Tibial nerve (tissue), 4 donors: ENCODE measurements around the gene CYTH3.

ENCODE experiments used
- EP300 ChIP-seq, 2 donors: sonication (generic); formaldehyde crosslinking; IDR thresholded peaks; one replicate each; pipeline ENCODE4 v1.6.1; 2017; ENCODE audit warnings: antibody characterized with exemption in 2 of 2, mild to moderate bottlenecking in 1 of 2
- POLR2A ChIP-seq, 2 donors: fragments of 450-650 bp; IDR thresholded peaks; one replicate each; pipeline ENCODE4 v1.6.1; 2017; ENCODE audit warnings: antibody characterized with exemption in 2 of 2, mild to moderate bottlenecking in 2 of 2, moderate library complexity in 2 of 2
- TF ChIP-seq, protein P1 (sequence below), 5 experiments: fragments of 200-600 bp in 3 of 5; fragments of 450-650 bp in 2 of 5; sonication (generic) in 3 of 5; IDR thresholded peaks; one replicate each; pipeline ENCODE4 v1.5.1; 2016 to 2019; ENCODE audit warnings: antibody characterized with exemption in 5 of 5, mild to moderate bottlenecking in 3 of 5, moderate library complexity in 2 of 5

DNA sequence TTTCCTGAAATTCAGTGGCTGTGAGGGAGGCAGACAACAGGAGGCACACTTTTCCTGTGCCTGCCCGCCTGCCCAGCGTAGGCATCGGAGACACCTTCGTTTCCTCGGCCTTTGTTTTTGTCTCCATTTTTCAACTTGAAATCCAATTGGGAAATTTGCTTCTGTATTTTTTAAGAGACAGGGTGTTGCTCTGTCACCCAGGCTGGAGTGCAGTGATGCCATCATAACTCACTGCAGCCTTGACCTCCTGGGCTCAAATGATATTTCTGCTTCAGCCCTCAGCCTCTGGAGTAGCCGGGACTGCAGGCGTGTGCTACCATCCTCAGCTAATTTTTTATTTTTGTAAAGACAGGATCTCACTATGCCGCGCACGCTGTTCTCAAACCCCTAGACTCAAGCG, 116.8 kb downstream of the CYTH3 start:
- TF ChIP-seq, protein P1, sequence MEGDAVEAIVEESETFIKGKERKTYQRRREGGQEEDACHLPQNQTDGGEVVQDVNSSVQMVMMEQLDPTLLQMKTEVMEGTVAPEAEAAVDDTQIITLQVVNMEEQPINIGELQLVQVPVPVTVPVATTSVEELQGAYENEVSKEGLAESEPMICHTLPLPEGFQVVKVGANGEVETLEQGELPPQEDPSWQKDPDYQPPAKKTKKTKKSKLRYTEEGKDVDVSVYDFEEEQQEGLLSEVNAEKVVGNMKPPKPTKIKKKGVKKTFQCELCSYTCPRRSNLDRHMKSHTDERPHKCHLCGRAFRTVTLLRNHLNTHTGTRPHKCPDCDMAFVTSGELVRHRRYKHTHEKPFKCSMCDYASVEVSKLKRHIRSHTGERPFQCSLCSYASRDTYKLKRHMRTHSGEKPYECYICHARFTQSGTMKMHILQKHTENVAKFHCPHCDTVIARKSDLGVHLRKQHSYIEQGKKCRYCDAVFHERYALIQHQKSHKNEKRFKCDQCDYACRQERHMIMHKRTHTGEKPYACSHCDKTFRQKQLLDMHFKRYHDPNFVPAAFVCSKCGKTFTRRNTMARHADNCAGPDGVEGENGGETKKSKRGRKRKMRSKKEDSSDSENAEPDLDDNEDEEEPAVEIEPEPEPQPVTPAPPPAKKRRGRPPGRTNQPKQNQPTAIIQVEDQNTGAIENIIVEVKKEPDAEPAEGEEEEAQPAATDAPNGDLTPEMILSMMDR (IDR thresholded peaks at IDR 0.05): no peak
- TF ChIP-seq POLR2A (IDR thresholded peaks at IDR 0.05) (no peak), EP300 (IDR thresholded peaks at IDR 0.05) (no peak)
